ENCODE data around the gene PRDX6. TPM values are rescaled to one million over a fixed set of nuclear protein-coding genes. Genes with fewer than 3 reads are reported as not detected.

The PRDX6 gene
- total and polyA plus RNA-seq, 7 donors = 369 to 592 (median 529) TPM

- Histone ChIP-seq H3K36me3 (ENCODE audit: insufficient read depth in 1 of 2, low read depth in 1 of 2) (peaks cover 5 to 30% of the 10 kb centered on the region in 2 donors), H3K4me3 (no peak overlapping the region), H3K4me1 (no peaks in the 10 kb centered on the region), H3K27me3 (ENCODE audit: insufficient read depth in 3 of 3, low read length in 2 of 3) (no peaks in the 10 kb centered on the region), H3K27ac (no peak overlapping the region), H3K9me3 (no peaks in the 10 kb centered on the region)
- ATAC-seq (no peak), DNase-seq (no peak)
- 70 to 89% (median 85%) methylated on average over 8 of the region's 8 CpGs for WGBS, 3 donors
- intact Hi-C loops (cut with DNase I) = no loop called here
- no peak for TF ChIP-seq CTCF (IDR thresholded peaks at IDR 0.05)
Observed at GRCh38 chr1:173495609-173496267, 18.6 kb downstream of the PRDX6 start.

GRCh38 chr1:173496757-173497320, 19.7 kb downstream of the PRDX6 start:
- DNase-seq = no peak
- H3K4me1 ChIP-seq = no peaks in the 10 kb centered on the region
- H3K9me3 ChIP-seq = no peaks in the 10 kb centered on the region
- peaks cover 3 to 27% of the 10 kb centered on the region in 2 donors for H3K36me3 ChIP-seq (ENCODE audit: insufficient read depth in 1 of 2, low read depth in 1 of 2)
- no peak for ATAC-seq
- no peak for TF ChIP-seq CTCF (IDR thresholded peaks at IDR 0.05)
- H3K4me3 ChIP-seq = no peak overlapping the region
- H3K27ac ChIP-seq = no peak overlapping the region
- 92 to 100% (median 96%) methylated on average over 2 of the region's 2 CpGs for WGBS, 3 donors
- intact Hi-C loops (cut with DNase I) = no loop called here
- no peaks in the 10 kb centered on the region for H3K27me3 ChIP-seq (ENCODE audit: insufficient read depth in 3 of 3, low read length in 2 of 3)

GRCh38 chr1:173499729-173500128, 22.6 kb downstream of the PRDX6 start:
- ATAC-seq (no peak), DNase-seq (no peak)
- H3K4me3 ChIP-seq = no peak overlapping the region
- peaks cover 0 to 16% of the 10 kb centered on the region in 2 donors for H3K36me3 ChIP-seq (ENCODE audit: insufficient read depth in 1 of 2, low read depth in 1 of 2)
- intact Hi-C loops (cut with DNase I) = no loop called here
- no peaks in the 10 kb centered on the region for H3K4me1 ChIP-seq
- no peak for TF ChIP-seq CTCF (IDR thresholded peaks at IDR 0.05)
- no peaks in the 10 kb centered on the region for H3K9me3 ChIP-seq
- WGBS, 3 donors = 78 to 86% (median 84%) methylated on average over 4 of the region's 4 CpGs
- H3K27ac ChIP-seq = no peak overlapping the region
- no peaks in the 10 kb centered on the region for H3K27me3 ChIP-seq (ENCODE audit: insufficient read depth in 3 of 3, low read length in 2 of 3)

GRCh38 chr1:173502104-173502503, 25.0 kb downstream of the PRDX6 start:
- no peaks in the 10 kb centered on the region for H3K9me3 ChIP-seq
- no peaks in the 10 kb centered on the region for H3K27me3 ChIP-seq (ENCODE audit: insufficient read depth in 3 of 3, low read length in 2 of 3)
- no peak for ATAC-seq
- no peak overlapping the region for H3K4me3 ChIP-seq
- intact Hi-C loops (cut with DNase I) = no loop called here
- peaks cover 0 to 16% of the 10 kb centered on the region in 2 donors for H3K36me3 ChIP-seq (ENCODE audit: insufficient read depth in 1 of 2, low read depth in 1 of 2)
- DNase-seq = no peak
- TF ChIP-seq CTCF (IDR thresholded peaks at IDR 0.05) = no peak
- H3K27ac ChIP-seq = no peak overlapping the region
- no peaks in the 10 kb centered on the region for H3K4me1 ChIP-seq
- 89 to 100% (median 95%) methylated on average over 1 of the region's 1 CpG for WGBS, 3 donors

All from psoas muscle (tissue), 8 donors.